Midbrain (tissue), 1 donor: ENCODE measurements around the gene CAMTA1.
"Not testable (repeated sequence)": the region's sequence is repeated elsewhere in the genome, so short reads cannot be mapped to it uniquely, and the experiment has no call there.

ENCODE experiments used
- DNase-seq: peaks from one replicate; lab custom pipeline; 2025; lab: John Stamatoyannopoulos, UW

CAMTA1 gene

DNA sequence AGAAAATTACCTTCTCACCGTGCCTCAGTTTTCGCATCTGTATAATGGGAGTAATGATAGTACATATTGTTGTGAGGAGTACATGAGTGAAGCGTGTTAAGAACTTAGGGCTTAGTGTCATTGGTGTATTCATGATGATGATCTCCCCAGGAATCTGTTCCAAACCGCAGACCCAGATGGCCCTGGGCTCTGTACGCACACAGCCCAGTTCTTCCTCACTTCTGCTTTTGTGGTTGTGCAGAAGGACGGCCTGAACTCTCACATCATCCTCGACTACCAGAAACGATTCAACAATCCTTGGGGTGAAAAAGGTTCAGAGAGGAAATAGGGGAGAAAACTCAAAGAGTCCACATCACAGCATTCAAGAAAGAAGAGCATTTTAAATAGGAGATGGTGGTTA is 323.0 kb downstream of the CAMTA1 start:
- DNase-seq = no peak

- no peak for DNase-seq
Measured at GRCh38 chr1:7109901-7110300, 324.6 kb downstream of the CAMTA1 start.

GRCh38 chr1:7110321-7110720 is 325.1 kb downstream of the CAMTA1 start:
- DNase-seq = peak; percentile 6

GRCh38 chr1:7111853-7112252 is 326.6 kb downstream of the CAMTA1 start:
- DNase-seq = no peak

GRCh38 chr1:7113136-7113535 is 327.9 kb downstream of the CAMTA1 start:
- no peak for DNase-seq

DNA sequence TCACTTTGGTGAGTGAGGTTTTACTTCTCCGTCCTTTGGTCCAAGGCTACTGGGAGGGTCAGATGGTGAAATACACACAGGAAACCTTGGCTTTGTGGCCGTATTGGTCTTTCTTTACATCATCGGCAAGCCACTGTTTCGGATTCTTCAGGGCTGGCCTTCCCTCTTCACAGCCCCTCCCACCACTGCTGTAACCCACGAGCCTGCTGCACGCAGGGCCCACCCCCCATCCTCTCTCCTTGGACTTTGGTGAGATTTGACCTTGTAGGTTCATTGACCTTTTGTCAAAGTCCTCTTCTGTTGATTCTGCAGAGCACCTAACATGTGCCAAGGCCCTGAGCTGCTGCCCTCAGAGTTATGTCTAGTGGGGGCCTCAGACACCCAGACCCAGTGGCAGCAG is 328.6 kb downstream of the CAMTA1 start:
- no peak for DNase-seq

- DNase-seq = no peak
Measured at GRCh38 chr1:7116001-7116400, 330.7 kb downstream of the CAMTA1 start.

DNA sequence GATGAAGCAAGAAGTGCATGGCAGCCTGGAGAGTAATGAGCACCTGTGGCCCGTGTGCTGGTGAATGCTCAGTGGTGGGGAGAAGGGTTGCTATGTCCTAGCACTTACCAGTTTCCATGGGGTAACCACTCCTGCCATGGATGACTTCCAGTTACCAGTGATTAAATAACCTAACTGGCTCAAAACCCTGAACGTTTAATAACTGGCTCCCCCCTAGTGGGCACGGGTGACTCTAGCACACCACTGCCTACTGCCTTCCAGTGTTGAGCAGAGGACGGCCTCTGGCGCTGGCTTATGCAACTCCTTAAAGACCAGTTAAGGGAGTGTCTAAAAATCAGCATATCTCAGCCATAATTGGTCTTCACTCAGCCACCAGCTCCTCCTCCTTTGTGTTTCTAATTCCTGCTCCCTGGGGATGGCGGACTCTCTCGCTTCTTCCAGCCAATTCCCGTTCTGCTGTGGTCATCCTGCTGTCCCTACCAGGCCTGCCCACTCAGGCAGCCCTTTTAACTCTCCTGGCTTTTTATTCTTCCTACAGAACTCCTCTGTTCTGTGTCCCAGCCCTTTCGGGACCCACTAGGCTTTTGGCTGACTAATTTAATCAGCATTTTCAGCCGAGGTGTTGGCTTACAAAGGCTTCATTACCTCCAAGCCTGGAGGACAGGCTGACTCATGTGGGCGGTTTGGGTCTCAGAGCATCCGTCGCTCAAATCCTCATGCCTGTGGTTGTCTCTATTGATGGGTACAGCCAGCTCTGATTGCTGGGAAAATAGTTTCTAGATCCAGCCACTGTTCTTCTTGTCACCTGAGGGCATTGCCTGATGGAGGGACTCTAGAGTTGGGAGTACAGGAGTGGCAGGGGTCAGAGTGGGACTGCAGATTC is 332.4 kb downstream of the CAMTA1 start:
- peak; percentile 21 for DNase-seq

- no peak for DNase-seq
Measured at GRCh38 chr1:7119156-7119555, 333.9 kb downstream of the CAMTA1 start.

GRCh38 chr1:7120863-7121621 is 335.8 kb downstream of the CAMTA1 start:
- DNase-seq = no peak

- peak; percentile 65 for DNase-seq
Measured at GRCh38 chr1:7121622-7121988, 336.4 kb downstream of the CAMTA1 start.

- no peak for DNase-seq
Measured at GRCh38 chr1:7127322-7128075, 342.2 kb downstream of the CAMTA1 start.

GRCh38 chr1:7128293-7128692 is 343.0 kb downstream of the CAMTA1 start:
- no peak for DNase-seq

DNA sequence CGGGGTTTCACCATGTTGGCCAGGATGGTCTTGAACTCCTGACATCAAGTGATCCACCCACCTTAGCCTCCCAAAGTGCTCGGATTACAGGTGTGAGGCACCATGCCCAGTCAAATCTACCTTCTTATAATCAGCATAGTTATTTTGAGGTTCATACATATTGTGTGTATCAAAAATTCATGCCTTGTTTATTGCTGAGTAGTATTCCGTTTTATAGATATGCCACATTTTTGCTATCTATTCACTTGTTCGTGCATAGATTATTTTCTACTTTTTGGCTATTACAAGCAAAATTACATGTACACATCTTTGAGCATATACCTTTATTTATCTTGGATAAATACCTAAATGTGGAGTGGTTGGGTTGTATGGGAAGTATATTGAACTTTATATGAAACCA is 344.9 kb downstream of the CAMTA1 start:
- no peak for DNase-seq

GRCh38 chr1:7135493-7135892 is 350.2 kb downstream of the CAMTA1 start:
- DNase-seq = no peak

GRCh38 chr1:7136166-7136953 is 351.1 kb downstream of the CAMTA1 start:
- DNase-seq = no peak

GRCh38 chr1:7140251-7140650 is 355.0 kb downstream of the CAMTA1 start:
- no peak for DNase-seq

GRCh38 chr1:7145947-7146346 is 360.7 kb downstream of the CAMTA1 start:
- DNase-seq = no peak

DNA sequence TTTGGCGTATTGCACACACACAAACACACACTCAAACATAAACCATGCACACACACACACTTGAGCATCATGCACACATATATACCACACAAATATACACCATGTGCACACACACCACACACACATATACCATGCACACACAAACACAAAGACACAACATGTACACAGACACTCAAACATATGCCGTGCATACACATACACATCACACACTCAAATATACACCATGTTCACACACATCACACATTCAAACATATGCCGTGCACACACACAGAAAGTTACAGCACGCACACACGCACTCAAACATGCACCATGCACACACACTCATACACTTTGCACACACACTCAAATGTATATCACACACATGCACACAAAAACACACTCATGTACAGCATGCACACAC is 361.5 kb downstream of the CAMTA1 start:
- DNase-seq = no peak

DNA sequence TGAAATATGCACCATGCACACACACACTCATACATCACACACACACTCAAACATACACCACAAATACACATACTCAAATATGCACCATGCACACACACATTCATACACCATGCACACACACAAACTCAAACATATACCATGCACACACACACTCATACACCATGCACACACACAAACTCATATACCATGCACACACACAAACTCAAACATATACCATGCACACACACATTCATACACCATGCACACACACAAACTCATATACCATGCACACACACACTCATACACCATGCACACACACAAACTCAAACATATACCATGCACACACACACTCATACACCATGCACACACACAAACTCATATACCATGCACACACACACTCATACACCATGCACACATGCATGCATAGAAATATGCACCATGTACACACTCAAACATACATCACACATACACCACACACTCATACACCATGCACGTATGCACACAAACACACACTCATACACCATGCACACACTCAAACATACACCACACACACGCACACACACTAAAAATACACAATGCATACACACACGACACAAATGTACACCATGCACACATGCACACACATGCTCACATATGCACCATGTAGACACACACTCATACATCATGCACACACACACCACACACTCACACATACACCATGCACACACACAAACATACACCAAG is 362.5 kb downstream of the CAMTA1 start:
- not testable (repeated sequence) for DNase-seq
